Measurements from ENCODE around the gene SMCO2. TPM values are rescaled to one million over a fixed set of nuclear protein-coding genes. Genes with fewer than 3 reads are reported as not detected.

SMCO2 gene
- total RNA-seq, 6 donors from 2014 or later = 0.27 to 0.34 TPM; not detected in 4

DNA sequence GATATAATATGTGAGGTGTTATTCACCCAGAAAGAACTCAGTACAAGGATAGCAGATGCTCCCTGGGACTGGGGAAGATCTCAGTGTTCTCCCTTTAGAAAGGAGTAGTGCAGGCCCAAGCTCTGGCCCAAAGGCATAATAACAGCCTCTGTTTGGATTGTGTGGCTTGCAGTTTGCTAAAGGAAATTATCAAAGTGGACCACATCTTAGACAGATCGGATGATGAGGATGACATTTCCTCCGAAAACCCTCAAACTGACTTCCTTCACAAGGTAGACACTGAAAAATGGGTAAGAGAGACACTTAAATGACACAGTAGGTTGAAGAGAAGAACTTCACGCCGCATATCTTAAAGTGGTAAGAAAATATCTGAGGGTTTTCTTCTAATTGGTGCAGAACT lies 26.1 kb downstream of the SMCO2 start:
- ATAC-seq (ENCODE audit: low FRiP score in 2 of 2) (no peak), DNase-seq (no peak)
- WGBS, 2 donors = 59 to 64% methylated on average over 4 of the region's 4 CpGs
- H3K4me1 ChIP-seq = no peaks in the 10 kb centered on the region
- H3K27ac ChIP-seq = peak overlapping the region in 1 of 4 donors; percentile 34
- H3K9me3 ChIP-seq = peaks cover 7 to 11% (median 10%) of the 10 kb centered on the region in 4 donors
- no peaks in the 10 kb centered on the region for H3K36me3 ChIP-seq
- TF ChIP-seq POLR2AphosphoS5 (IDR thresholded peaks at IDR 0.05) (no peak), POLR2A (IDR thresholded peaks at IDR 0.05) (no peak), EP300 (IDR thresholded peaks at IDR 0.05) (no peak)
- TF ChIP-seq, protein P1, sequence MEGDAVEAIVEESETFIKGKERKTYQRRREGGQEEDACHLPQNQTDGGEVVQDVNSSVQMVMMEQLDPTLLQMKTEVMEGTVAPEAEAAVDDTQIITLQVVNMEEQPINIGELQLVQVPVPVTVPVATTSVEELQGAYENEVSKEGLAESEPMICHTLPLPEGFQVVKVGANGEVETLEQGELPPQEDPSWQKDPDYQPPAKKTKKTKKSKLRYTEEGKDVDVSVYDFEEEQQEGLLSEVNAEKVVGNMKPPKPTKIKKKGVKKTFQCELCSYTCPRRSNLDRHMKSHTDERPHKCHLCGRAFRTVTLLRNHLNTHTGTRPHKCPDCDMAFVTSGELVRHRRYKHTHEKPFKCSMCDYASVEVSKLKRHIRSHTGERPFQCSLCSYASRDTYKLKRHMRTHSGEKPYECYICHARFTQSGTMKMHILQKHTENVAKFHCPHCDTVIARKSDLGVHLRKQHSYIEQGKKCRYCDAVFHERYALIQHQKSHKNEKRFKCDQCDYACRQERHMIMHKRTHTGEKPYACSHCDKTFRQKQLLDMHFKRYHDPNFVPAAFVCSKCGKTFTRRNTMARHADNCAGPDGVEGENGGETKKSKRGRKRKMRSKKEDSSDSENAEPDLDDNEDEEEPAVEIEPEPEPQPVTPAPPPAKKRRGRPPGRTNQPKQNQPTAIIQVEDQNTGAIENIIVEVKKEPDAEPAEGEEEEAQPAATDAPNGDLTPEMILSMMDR (IDR thresholded peaks at IDR 0.05) = no peak
- no peaks in the 10 kb centered on the region for H3K27me3 ChIP-seq
- no peak overlapping the region for H3K4me3 ChIP-seq

DNA sequence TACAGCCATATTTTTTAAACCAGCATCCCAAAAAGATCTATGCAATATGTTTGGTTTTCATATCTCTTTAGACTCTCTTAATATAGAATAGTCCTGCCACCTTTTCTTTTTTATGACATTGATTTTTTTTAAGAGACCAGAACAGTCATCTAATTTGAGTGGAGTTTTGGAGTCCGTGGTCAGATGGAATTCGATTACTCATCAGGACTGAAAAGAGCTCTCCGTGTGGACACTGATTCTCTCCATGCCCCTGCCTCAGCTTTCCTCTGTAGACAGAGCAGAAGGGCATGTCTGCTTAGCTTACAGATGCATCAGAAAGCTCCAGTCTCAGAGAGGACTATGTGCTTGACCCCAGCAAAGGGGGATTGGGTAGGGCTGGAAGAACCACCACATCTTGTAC lies 27.8 kb downstream of the SMCO2 start:
- Histone ChIP-seq H3K9me3 (peaks cover 14 to 16% (median 15%) of the 10 kb centered on the region in 4 donors), H3K27me3 (no peaks in the 10 kb centered on the region), H3K27ac (no peak overlapping the region), H3K4me3 (no peak overlapping the region), H3K36me3 (no peaks in the 10 kb centered on the region), H3K4me1 (no peaks in the 10 kb centered on the region)
- TF ChIP-seq POLR2AphosphoS5 (IDR thresholded peaks at IDR 0.05) (no peak), POLR2A (IDR thresholded peaks at IDR 0.05) (no peak), EP300 (IDR thresholded peaks at IDR 0.05) (no peak)
- TF ChIP-seq, protein P1 (IDR thresholded peaks at IDR 0.05) = no peak
- WGBS, 2 donors = 74 to 84% methylated on average over 3 of the region's 3 CpGs
- DNase-seq (no peak), ATAC-seq (ENCODE audit: low FRiP score in 2 of 2) (no peak)

GRCh38 chr12:27477049-27477448 lies 30.5 kb downstream of the SMCO2 start:
- Histone ChIP-seq H3K36me3 (no peaks in the 10 kb centered on the region), H3K9me3 (peaks cover 14 to 16% (median 15%) of the 10 kb centered on the region in 4 donors), H3K27ac (no peak overlapping the region), H3K27me3 (no peaks in the 10 kb centered on the region), H3K4me1 (no peaks in the 10 kb centered on the region), H3K4me3 (no peak overlapping the region)
- no peak for TF ChIP-seq EP300 (IDR thresholded peaks at IDR 0.05)
- no peak for TF ChIP-seq POLR2AphosphoS5 (IDR thresholded peaks at IDR 0.05)
- TF ChIP-seq, protein P1 (IDR thresholded peaks at IDR 0.05) = no peak
- no peak for DNase-seq
- no peak for ATAC-seq (ENCODE audit: low FRiP score in 2 of 2)

GRCh38 chr12:27478949-27479348 lies 32.4 kb downstream of the SMCO2 start:
- Histone ChIP-seq H3K4me1 (no peaks in the 10 kb centered on the region), H3K27me3 (no peaks in the 10 kb centered on the region), H3K27ac (no peak overlapping the region), H3K36me3 (no peaks in the 10 kb centered on the region), H3K9me3 (peaks cover 14 to 16% (median 15%) of the 10 kb centered on the region in 4 donors), H3K4me3 (no peak overlapping the region)
- no peak for TF ChIP-seq EP300 (IDR thresholded peaks at IDR 0.05)
- DNase-seq (no peak), ATAC-seq (ENCODE audit: low FRiP score in 2 of 2) (peak in 1 of 2 donors; percentile 12)

- 85 to 91% methylated on average over 1 of the region's 1 CpG for WGBS, 2 donors
- Histone ChIP-seq H3K4me1 (no peaks in the 10 kb centered on the region), H3K9me3 (peaks cover 14 to 16% (median 15%) of the 10 kb centered on the region in 4 donors), H3K27me3 (no peaks in the 10 kb centered on the region), H3K4me3 (no peak overlapping the region), H3K36me3 (no peaks in the 10 kb centered on the region), H3K27ac (no peak overlapping the region)
- ATAC-seq (ENCODE audit: low FRiP score in 2 of 2) = peak in 1 of 2 donors; percentile 35
- no peak for TF ChIP-seq POLR2AphosphoS5 (IDR thresholded peaks at IDR 0.05)
- TF ChIP-seq POLR2A (IDR thresholded peaks at IDR 0.05) = no peak
- TF ChIP-seq EP300 (IDR thresholded peaks at IDR 0.05) = no peak
- TF ChIP-seq, protein P1 (IDR thresholded peaks at IDR 0.05) = no peak
- no peak for DNase-seq
Measured at GRCh38 chr12:27480016-27480415, 33.5 kb downstream of the SMCO2 start.

Data from upper lobe of left lung (tissue), 6 donors.